Liver (tissue), 3 donors: ENCODE data around the gene S100A5.

ENCODE experiments used
- ATF3 ChIP-seq: IDR thresholded peaks from 2 replicates; pipeline ENCODE4 v1.6.1; 2016; ENCODE audit warnings: antibody characterized with exemption
- CTCF ChIP-seq: fragments of 150-350 bp; IDR thresholded peaks from 2 replicates; pipeline ENCODE4 v1.5.1; 2017; ENCODE audit warnings: improper control_type of control experiment, low read depth, low read length; ENCODE audit not compliant: missing input control
- FOXA1 ChIP-seq: IDR thresholded peaks from 2 replicates; pipeline ENCODE4 v1.6.1; 2016; ENCODE audit warnings: antibody characterized with exemption
- GABPA ChIP-seq, 2 donors: IDR thresholded peaks in 1 of 2; conservative IDR thresholded peaks in 1 of 2; 2 replicates each; pipeline ENCODE4 v1.6.1; 2016; ENCODE audit warnings: antibody characterized with exemption in 2 of 2, mild to moderate bottlenecking in 1 of 2, moderate library complexity in 1 of 2
- JUND ChIP-seq, 2 donors: IDR thresholded peaks; 2 replicates each; pipeline ENCODE4 v1.6.1; 2016; ENCODE audit warnings: antibody characterized with exemption in 2 of 2
- MAX ChIP-seq: IDR thresholded peaks from 2 replicates; pipeline ENCODE4 v1.6.1; 2016; ENCODE audit warnings: antibody characterized with exemption
- RAD21 ChIP-seq, 2 donors: IDR thresholded peaks; 2 replicates each; pipeline ENCODE4 v1.6.1; 2016; ENCODE audit warnings: antibody characterized with exemption in 2 of 2, mild to moderate bottlenecking in 2 of 2
- REST ChIP-seq: IDR thresholded peaks from 2 replicates; pipeline ENCODE4 v1.6.1; 2016; ENCODE audit warnings: antibody characterized with exemption, mild to moderate bottlenecking
- RXRA ChIP-seq, 2 donors: IDR thresholded peaks; 2 replicates each; pipeline ENCODE4 v1.6.1; 2017 to 2018; ENCODE audit warnings: antibody characterized with exemption in 2 of 2, mild to moderate bottlenecking in 1 of 2
- SP1 ChIP-seq: IDR thresholded peaks from 2 replicates; pipeline ENCODE4 v1.6.1; 2018; ENCODE audit warnings: antibody characterized with exemption, mild to moderate bottlenecking
- TAF1 ChIP-seq: conservative IDR thresholded peaks from 2 replicates; pipeline ENCODE4 v1.6.1; 2016; ENCODE audit warnings: antibody characterized with exemption, mild to moderate bottlenecking
- YY1 ChIP-seq: IDR thresholded peaks from 2 replicates; pipeline ENCODE4 v1.6.1; 2016; ENCODE audit warnings: antibody characterized with exemption, mild to moderate bottlenecking
- donor health status: healthy.
- donor health status: healthy.

- TF ChIP-seq YY1 (no peak), SP1 (no peak), FOXA1 (no peak), CTCF (no peak), RXRA (IDR thresholded peaks at IDR 0.05) (no peak), MAX (no peak), RAD21 (IDR thresholded peaks at IDR 0.05) (no peak), GABPA (IDR thresholded peaks at IDR 0.05 in 1 of 2, conservative IDR thresholded peaks at IDR 0.05 in 1 of 2) (no peak), TAF1 (no peak), ATF3 (no peak), JUND (IDR thresholded peaks at IDR 0.05) (no peak), REST (no peak)
These were observed 3.9 kb downstream of the S100A5 start for GRCh38 chr1:153536671-153537375.
